ENCODE measurements around the gene MALAT1.
A peak's percentile ranks its signal among the peaks of the same experiment; 100 is the strongest.
"Not testable (repeated sequence)": the region's sequence is repeated elsewhere in the genome, so short reads cannot be mapped to it uniquely, and the experiment has no call there.

MALAT1 gene

DNA sequence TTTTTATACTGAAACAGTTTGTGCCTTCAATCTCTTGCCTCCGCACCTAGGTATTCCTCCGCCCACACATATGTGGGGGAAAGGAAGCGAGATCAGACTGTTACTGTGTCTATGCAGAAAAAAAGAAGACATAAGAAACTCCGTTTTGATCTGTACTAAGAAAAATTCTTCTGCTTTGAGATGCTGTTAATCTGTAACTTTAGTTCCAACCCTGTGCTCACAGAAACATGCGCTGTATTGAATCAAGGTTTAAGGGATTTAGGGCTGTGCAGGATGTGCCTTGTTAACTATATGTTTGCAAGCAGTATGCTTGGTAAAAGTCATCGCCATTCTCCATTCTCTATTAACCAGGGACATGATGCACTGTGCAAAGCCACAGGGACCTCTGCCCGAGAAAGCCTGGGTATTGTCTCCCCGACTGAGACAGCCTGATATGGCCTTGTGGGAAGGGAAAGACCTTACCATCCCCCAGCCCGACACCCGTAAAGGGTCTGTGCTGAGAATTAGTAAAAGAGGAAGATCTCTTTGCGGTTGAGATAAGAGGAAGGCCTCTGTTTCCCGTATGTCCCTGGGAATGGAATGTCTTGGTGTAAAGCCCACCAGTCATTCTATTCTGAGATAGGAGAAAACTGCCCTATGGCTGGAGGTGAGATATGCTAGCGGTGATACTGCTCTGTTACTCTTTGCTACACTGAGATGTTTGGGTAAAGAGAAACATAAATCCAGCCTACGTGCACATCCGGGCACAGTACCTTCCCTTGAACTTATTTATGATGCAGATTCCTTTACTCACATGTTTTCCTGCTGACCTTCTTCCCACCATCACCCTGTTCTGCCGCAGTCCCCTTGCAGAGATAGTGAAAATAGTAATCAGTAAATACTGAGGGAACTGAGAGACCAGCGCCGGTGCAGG lies 24.1 kb downstream of the MALAT1 start:
- DNase-seq; H3K9me2 ChIP-seq (replicated peaks; ENCODE audit: insufficient read depth, low read length); H3K4me1 ChIP-seq (ENCODE audit: low read length); H3K9me3 ChIP-seq (replicated peaks; ENCODE audit: insufficient read depth, low read length); H3F3A ChIP-seq (ENCODE audit: insufficient read depth, low read length); H2AFZ ChIP-seq (ENCODE audit: low read length); H3K9ac ChIP-seq (ENCODE audit: low read length); H3K4me2 ChIP-seq (ENCODE audit: low read depth, low read length); H3K4me3 ChIP-seq (ENCODE audit: low read length); H3K27me3 ChIP-seq (replicated peaks; ENCODE audit: insufficient read depth, low read length); H3K27ac ChIP-seq (ENCODE audit: low read length); H4K20me1 ChIP-seq (ENCODE audit: insufficient read depth, low read length); H3K36me3 ChIP-seq (replicated peaks; ENCODE audit: insufficient read depth, low read length): not testable (repeated sequence)
- peaks cover 27% of the 10 kb centered on the region for H3K79me2 ChIP-seq (ENCODE audit: low read length)

DNA sequence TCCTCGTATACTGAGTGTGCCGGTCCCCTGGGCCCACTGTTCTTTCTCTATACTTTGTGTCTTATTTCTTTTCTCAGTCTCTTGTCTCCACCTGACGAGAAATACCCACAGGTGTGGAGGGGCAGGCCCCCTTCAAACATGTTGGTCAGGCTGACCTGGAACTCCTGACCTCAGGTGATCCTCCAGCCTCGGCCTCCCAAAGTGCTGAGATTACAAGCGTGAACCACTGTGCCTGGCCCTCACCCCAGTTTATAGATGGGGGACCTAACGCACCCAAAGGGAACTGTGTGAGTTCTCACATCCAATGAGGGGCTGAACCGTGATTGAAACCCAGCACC lies 24.8 kb downstream of the MALAT1 start:
- H3K36me3 ChIP-seq (replicated peaks; ENCODE audit: insufficient read depth, low read length); H2AFZ ChIP-seq (ENCODE audit: low read length); H4K20me1 ChIP-seq (ENCODE audit: insufficient read depth, low read length); H3K4me2 ChIP-seq (ENCODE audit: low read depth, low read length); H3K9me3 ChIP-seq (replicated peaks; ENCODE audit: insufficient read depth, low read length); H3K27ac ChIP-seq (ENCODE audit: low read length); H3K27me3 ChIP-seq (replicated peaks; ENCODE audit: insufficient read depth, low read length); DNase-seq; H3K9ac ChIP-seq (ENCODE audit: low read length); H3F3A ChIP-seq (ENCODE audit: insufficient read depth, low read length); H3K9me2 ChIP-seq (replicated peaks; ENCODE audit: insufficient read depth, low read length); H3K4me1 ChIP-seq (ENCODE audit: low read length); H3K4me3 ChIP-seq (ENCODE audit: low read length): not testable (repeated sequence)
- peaks cover 28% of the 10 kb centered on the region for H3K79me2 ChIP-seq (ENCODE audit: low read length)

DNA sequence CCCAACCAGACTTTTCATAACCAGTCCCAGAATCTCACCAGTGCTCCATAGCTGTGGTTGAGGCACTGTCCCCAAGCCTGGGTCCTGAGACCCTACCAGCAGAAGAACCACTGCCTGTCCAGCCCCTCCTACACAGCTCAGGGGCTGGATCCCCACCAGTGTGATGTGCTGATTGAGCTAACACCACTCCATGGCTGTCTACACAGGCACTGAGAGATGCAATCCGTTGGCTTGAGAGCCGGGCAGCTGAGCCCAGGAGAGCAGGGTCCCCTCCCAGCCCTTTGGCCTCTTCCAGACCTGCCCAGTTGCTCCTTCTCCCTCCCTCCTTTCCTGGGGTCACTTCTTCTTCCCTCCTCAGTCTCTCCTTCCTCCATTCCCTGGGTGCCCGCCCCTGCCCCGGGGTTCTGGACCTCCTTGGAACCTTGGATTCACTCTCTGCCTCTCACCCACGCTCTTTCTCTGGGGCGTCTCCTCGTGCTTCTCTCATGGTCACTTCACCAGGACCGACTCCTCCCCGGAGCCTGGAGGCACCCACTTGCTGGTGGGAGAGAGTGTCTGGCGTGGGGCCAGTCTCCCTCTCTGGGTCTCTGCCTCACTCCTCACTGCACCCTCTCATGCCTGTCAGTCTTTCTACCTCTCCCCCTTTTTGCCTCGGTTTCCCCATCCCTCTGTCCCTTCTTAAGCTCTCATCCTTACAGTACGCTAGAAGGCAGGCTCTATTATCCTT lies 25.3 kb downstream of the MALAT1 start:
- Histone ChIP-seq H3K36me3 (replicated peaks; ENCODE audit: insufficient read depth, low read length) (no peaks in the 10 kb centered on the region), H3K27me3 (replicated peaks; ENCODE audit: insufficient read depth, low read length) (no peaks in the 10 kb centered on the region), H2AFZ (ENCODE audit: low read length) (peak overlapping the region; percentile 53; the same call in 1 of the 2 replicates), H3K9ac (ENCODE audit: low read length) (no peak overlapping the region), H3K4me3 (ENCODE audit: low read length) (peak overlapping the region; percentile 25; the same call in 1 of the 2 replicates), H3K4me1 (ENCODE audit: low read length) (peaks cover 9% of the 10 kb centered on the region), H3K27ac (ENCODE audit: low read length) (no peak overlapping the region), H3K4me2 (ENCODE audit: low read depth, low read length) (peak overlapping the region; percentile 32; the same call in 1 of the 2 replicates), H3K9me3 (replicated peaks; ENCODE audit: insufficient read depth, low read length) (no peaks in the 10 kb centered on the region), H4K20me1 (ENCODE audit: insufficient read depth, low read length) (no peaks in the 10 kb centered on the region), H3K9me2 (replicated peaks; ENCODE audit: insufficient read depth, low read length) (no peaks in the 10 kb centered on the region), H3F3A (ENCODE audit: insufficient read depth, low read length) (no peaks in the 10 kb centered on the region), H3K79me2 (ENCODE audit: low read length) (peaks cover 28% of the 10 kb centered on the region)
- TF ChIP-seq, protein P1, sequence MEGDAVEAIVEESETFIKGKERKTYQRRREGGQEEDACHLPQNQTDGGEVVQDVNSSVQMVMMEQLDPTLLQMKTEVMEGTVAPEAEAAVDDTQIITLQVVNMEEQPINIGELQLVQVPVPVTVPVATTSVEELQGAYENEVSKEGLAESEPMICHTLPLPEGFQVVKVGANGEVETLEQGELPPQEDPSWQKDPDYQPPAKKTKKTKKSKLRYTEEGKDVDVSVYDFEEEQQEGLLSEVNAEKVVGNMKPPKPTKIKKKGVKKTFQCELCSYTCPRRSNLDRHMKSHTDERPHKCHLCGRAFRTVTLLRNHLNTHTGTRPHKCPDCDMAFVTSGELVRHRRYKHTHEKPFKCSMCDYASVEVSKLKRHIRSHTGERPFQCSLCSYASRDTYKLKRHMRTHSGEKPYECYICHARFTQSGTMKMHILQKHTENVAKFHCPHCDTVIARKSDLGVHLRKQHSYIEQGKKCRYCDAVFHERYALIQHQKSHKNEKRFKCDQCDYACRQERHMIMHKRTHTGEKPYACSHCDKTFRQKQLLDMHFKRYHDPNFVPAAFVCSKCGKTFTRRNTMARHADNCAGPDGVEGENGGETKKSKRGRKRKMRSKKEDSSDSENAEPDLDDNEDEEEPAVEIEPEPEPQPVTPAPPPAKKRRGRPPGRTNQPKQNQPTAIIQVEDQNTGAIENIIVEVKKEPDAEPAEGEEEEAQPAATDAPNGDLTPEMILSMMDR (IDR thresholded peaks at IDR 0.05; ENCODE audit: low read length), result no peak
- TF ChIP-seq EZH2 (optimal IDR thresholded peaks at IDR 0.05; ENCODE audit: low read depth, low read length) (no peak), EZH2phosphoT487 (IDR thresholded peaks at IDR 0.05; ENCODE audit: low read length) (no peak)
- DNase-seq, result no peak

DNA sequence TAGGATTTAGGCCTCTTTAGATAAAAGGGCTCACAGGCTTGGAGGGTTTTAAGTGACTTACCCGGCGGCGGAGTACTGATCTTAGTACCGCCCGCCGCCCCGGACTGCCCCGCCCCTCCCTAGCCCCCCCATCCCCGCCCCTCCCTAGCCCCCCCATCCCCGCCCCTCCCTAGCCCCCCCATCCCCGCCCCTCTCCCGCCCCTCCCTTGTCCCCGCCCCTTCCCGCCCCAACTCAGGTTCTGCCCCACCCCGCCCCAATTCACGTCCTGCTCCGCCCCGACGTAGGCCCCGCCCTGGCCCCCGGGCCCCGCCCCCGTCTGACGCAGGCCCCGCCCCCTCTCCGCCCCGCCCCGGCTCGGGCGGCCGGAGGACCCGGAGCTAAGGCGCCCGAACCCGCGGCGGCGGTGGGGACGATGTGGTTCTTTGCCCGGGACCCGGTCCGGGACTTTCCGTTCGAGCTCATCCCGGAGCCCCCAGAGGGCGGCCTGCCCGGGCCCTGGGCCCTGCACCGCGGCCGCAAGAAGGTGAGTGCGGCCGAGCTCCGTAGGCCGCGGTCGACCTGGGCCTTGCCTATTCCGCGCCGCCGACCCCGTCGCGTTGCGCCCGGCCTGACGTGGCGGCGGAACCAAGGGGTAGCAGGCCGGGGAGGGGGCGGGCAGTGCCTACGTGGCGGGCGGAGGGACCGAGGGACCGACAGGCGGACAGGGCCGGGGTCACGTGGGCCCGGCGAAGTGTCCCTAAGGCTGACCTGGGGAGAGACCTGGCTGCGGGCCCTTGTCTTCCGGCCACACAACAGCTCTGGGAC lies 26.1 kb downstream of the MALAT1 start, which contains the start of gene SCYL1:
SCYL1 (plus strand) TSS at position 343 of the 805 bp plus-strand sequence; CDS start at position 414, 71 bp downstream.
- Histone ChIP-seq H3K36me3 (replicated peaks; ENCODE audit: insufficient read depth, low read length) (no peaks in the 10 kb centered on the region), H3K9ac (ENCODE audit: low read length) (peak within 1 kb of the TSS; percentile 96), H3K27me3 (replicated peaks; ENCODE audit: insufficient read depth, low read length) (no peaks in the 10 kb centered on the region), H3K9me2 (replicated peaks; ENCODE audit: insufficient read depth, low read length) (no peaks in the 10 kb centered on the region), H2AFZ (ENCODE audit: low read length) (peak within 1 kb of the TSS; percentile 83), H3K79me2 (ENCODE audit: low read length) (peaks cover 28% of the 10 kb centered on the region), H3K9me3 (replicated peaks; ENCODE audit: insufficient read depth, low read length) (no peaks in the 10 kb centered on the region), H3K4me2 (ENCODE audit: low read depth, low read length) (peak within 1 kb of the TSS; percentile 97), H4K20me1 (ENCODE audit: insufficient read depth, low read length) (no peaks in the 10 kb centered on the region), H3F3A (ENCODE audit: insufficient read depth, low read length) (no peaks in the 10 kb centered on the region), H3K4me1 (ENCODE audit: low read length) (peaks cover 9% of the 10 kb centered on the region), H3K4me3 (ENCODE audit: low read length) (peak within 1 kb of the TSS; percentile 100), H3K27ac (ENCODE audit: low read length) (peak within 1 kb of the TSS; percentile 29; the same call in 1 of the 2 replicates)
- no peak for TF ChIP-seq EZH2phosphoT487 (IDR thresholded peaks at IDR 0.05; ENCODE audit: low read length)
- no peak for TF ChIP-seq EZH2 (optimal IDR thresholded peaks at IDR 0.05; ENCODE audit: low read depth, low read length)
- TF ChIP-seq, protein P1 (IDR thresholded peaks at IDR 0.05; ENCODE audit: low read length), result no peak
- peak; percentile 68 for DNase-seq

Measured in MM.1S (cell line).